NB4 (cell line): ENCODE data around the gene KRAS.

Source experiments
- POLR2A ChIP-seq: IDR thresholded peaks from 2 replicates; pipeline ENCODE4 v1.6.1; 2011; ENCODE audit warnings: mild to moderate bottlenecking; ENCODE audit not compliant: insufficient read length; ENCODE audit errors: extremely low read depth
- TF ChIP-seq, protein P1 (sequence below): IDR thresholded peaks from one replicate; pipeline ENCODE4 v1.5.1; 2012; ENCODE audit warnings: low read depth, low read length

DNA sequence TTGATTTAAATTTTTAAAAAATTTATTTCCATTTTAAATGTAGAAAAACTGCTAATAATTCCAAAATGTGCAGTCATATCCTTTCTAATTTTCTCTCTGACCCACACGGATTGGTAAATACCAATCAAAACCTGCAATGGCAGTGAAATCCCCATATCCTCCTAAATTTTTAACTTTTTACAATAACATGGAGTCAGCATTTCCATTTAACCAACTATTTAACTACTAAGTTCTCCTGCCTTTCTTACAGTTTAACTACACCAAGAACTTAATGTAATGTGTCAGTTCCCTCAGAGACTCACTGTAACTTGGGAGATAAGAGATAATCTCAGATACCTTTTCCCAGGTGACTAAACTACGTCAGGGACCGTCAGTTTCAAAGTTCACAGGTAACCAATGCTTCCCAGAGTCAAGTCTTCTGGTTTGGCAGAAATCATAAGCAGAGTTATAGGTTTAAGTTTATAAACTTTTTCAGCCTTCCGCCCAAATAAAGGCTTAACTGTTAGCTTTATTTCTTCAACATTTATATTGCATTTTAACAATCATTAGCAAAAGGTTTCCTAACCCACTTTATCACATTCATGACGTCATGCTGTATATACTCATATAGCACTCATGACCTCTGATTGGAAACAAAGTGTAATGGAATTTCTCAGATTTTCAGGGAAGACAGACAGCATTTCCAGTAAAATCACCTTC lies 7.6 kb downstream of the KRAS start:
- no peak for TF ChIP-seq POLR2A
- TF ChIP-seq, protein P1, sequence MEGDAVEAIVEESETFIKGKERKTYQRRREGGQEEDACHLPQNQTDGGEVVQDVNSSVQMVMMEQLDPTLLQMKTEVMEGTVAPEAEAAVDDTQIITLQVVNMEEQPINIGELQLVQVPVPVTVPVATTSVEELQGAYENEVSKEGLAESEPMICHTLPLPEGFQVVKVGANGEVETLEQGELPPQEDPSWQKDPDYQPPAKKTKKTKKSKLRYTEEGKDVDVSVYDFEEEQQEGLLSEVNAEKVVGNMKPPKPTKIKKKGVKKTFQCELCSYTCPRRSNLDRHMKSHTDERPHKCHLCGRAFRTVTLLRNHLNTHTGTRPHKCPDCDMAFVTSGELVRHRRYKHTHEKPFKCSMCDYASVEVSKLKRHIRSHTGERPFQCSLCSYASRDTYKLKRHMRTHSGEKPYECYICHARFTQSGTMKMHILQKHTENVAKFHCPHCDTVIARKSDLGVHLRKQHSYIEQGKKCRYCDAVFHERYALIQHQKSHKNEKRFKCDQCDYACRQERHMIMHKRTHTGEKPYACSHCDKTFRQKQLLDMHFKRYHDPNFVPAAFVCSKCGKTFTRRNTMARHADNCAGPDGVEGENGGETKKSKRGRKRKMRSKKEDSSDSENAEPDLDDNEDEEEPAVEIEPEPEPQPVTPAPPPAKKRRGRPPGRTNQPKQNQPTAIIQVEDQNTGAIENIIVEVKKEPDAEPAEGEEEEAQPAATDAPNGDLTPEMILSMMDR, result no peak
